GM18511 (cell line): ENCODE data around the gene GFPT2.

Source experiments
- ATAC-seq: cut with Tn5 transposase; IDR thresholded peaks from one replicate; pipeline ENCODE4 v1.9.1; 2021; ENCODE audit warnings: mild to moderate bottlenecking, moderate library complexity; ENCODE audit not compliant: unreplicated experiment

Gene GFPT2

GRCh38 chr5:180378438-180379344 lies 25.6 kb upstream of the GFPT2 start:
- ATAC-seq = no peak

GRCh38 chr5:180377556-180378197 lies 24.5 kb upstream of the GFPT2 start:
- ATAC-seq = no peak

- no peak for ATAC-seq
Observed at GRCh38 chr5:180376511-180376910, 23.4 kb upstream of the GFPT2 start.

DNA sequence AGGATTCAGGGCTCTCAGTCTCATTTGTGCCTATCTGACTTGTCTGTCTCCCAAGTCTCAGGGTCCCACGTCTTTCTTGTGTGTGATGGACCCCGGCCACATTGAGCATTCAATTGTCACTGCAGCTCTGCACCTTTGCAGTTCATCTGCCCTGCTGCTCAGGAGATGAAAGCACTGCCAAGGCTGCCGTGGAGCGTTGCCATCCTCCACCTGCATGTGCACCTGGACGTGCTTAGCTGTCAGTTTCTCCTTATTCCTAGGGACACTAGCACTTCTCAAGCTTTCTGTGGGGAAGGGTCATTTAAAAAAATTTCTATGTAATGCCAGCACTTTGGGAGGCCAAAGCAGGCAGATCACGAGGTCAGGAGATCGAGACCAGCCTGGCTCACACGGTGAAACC lies 22.8 kb upstream of the GFPT2 start:
- no peak for ATAC-seq

- no peak for ATAC-seq
Observed at GRCh38 chr5:180375291-180375690, 22.2 kb upstream of the GFPT2 start.

- no peak for ATAC-seq
Observed at GRCh38 chr5:180373870-180374269, 20.7 kb upstream of the GFPT2 start.

- no peak for ATAC-seq
Observed at GRCh38 chr5:180373454-180373853, 20.3 kb upstream of the GFPT2 start.

DNA sequence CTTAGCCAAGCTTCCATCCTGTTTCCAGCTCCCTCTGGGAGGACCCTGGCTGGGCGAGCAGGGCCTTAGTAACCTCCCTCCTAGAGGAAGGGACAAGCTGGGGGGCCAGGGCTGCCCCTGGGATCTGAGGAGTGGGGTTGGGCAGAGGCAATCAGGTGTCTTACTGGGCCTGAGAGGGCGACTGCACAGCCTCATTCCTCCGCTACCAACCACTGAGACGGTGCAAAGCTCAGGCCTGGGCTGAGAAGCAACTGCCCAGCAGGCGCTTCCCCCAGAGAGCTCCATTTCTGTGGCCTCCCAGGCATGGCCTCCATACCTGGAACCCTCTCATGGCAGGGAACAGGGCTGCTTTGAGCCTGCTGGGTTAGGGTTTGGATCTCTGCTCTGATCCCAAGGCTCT lies 18.8 kb upstream of the GFPT2 start:
- no peak for ATAC-seq

DNA sequence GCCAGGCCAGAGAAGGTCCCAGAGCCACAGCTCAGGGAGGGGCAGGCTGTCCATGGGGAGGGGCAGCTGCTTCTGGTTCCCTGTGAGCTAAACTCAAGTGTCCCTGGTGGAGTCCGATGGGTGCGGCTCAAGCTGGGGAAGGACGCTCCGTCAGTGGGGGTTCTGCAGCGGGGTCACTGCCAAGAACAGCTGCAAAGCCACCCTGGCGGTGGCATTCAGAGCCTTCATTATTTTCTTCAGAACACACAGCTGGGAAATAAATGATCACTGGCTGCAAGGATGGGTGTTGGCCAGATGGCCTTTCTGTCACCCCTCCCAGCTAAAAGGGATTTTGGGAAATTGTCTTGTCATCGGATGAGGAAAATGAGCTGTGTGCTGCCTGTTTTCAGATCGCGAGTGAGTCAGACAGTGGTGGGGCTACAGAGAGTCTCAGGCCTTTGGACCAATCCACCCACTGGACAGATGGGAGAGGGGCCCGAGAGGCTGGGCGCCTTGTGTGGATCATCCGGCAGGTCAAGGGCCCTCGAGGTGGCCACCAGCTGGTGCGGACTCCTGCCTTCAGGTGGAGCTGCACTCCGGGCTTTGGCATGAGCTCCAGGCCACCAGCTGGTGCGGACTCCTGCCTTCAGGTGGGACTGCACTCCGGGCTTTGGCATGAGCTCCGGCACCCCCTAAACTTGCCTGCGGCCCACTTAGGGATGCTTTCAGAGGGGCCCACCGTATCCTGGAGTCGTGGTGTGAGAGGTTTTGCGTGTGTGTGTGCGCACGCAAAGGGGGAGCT lies 17.9 kb upstream of the GFPT2 start:
- ATAC-seq = no peak

GRCh38 chr5:180367991-180368390 lies 14.9 kb upstream of the GFPT2 start:
- no peak for ATAC-seq

GRCh38 chr5:180367300-180367699 lies 14.2 kb upstream of the GFPT2 start:
- ATAC-seq = no peak

GRCh38 chr5:180366326-180366725 lies 13.2 kb upstream of the GFPT2 start:
- ATAC-seq = no peak

GRCh38 chr5:180365829-180366228 lies 12.7 kb upstream of the GFPT2 start:
- ATAC-seq = no peak

- no peak for ATAC-seq
Observed at GRCh38 chr5:180364306-180364856, 11.2 kb upstream of the GFPT2 start.

DNA sequence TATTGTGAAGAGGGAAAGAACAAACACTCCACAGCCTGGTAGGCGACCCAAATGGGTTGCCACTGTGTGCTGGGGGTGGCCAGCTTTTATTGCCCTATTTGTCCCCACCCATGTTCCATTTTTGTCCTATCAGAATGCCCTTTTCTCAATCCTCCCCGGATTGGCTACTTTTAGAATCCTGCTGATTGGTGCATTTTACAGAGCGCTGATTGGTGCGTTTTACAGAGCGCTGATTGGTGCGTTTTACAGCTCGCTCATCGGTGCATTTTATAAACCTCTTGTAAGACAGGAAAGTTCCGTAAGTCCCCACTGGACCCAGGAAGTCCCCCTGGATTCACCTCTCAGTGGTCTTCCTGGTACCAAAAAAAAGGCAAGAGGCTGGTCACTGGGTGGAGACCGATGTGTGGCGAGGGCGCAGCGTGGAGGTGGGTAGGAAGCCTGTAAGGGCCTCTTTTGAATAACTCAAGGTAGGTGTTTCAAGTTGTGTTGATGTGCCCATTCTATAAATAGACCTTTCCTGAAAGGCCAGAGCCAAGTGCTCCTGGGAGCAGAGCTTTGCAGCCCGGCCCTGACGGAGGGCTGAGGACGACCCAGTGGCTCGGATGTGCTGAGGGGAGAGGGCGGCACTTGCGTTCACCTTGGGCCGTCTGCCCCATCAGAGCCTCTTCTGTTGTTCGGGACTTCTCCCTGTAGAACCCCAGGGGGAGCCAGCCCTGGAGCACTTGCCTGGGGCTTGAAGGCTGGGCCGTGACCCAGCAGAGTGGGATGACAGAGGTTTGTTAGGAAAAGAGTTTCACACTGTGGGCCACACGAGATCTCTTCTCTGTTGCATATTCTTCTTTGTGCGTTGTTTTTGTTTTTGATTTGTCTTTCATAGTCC lies 7.2 kb upstream of the GFPT2 start:
- no peak for ATAC-seq

- no peak for ATAC-seq
Observed at GRCh38 chr5:180358694-180359093, 5.6 kb upstream of the GFPT2 start.

DNA sequence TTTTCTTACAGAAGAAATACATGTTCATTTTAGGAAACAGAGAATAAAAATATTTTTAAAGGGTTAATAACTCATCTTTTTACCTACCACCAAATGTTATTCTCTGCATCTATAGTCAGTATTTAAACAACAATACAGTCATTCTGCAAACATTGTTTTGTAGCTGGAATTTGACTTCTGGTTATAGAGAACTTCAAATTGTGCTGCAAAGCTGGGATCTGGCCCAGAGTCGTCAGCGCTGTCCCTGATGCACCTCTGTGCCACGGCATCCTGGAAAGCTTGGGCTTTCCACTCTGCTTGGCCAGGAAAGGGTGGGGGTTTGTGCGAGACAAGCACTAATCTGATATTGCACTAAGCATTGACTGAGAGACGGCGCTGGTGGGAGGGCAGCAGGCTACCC lies 5.0 kb upstream of the GFPT2 start:
- ATAC-seq = no peak

DNA sequence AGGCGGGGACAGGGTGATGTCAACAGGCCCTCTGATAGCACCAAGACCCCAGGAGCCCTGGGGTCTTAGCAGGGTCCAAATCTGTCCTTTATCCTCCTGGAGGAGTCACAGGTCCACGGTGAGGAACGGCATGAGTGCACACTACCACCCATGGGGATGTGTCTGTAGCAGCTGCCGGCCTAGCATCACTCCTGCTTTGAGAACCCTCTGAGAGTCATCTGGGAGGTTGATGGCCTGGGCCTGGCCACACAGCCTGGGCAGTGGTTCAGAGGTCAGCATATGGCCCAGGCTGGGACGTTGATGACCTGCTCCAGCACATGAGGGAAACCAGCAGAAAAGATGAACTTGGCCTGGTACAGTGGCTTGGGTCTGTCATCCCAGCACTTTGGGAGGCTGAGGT lies 1.8 kb upstream of the GFPT2 start:
- no peak for ATAC-seq

GRCh38 chr5:180353980-180354452 lies 880 bp upstream of the GFPT2 start:
- no peak for ATAC-seq
